B cell (primary cell): Measurements from ENCODE around the gene MOAP1.
"Not testable (repeated sequence)": the region's sequence is repeated elsewhere in the genome, so short reads cannot be mapped to it uniquely, and the experiment has no call there.

Source experiments
- CTCF ChIP-seq: fragments of 200-600 bp; IDR thresholded peaks from one replicate; pipeline ENCODE4 v1.8.0; 2022; ENCODE audit warnings: antibody characterized with exemption, mild to moderate bottlenecking
- EZH2 ChIP-seq: IDR thresholded peaks from 2 replicates; pipeline ENCODE4 v1.6.1; 2012; ENCODE audit warnings: borderline replicate concordance, low read depth, mild to moderate bottlenecking, moderate library complexity, low read length; ENCODE audit not compliant: insufficient read depth, poor library complexity, severe bottlenecking

GRCh38 chr14:93169619-93170018 is 15.1 kb downstream of the MOAP1 start:
- not testable (repeated sequence) for TF ChIP-seq CTCF, EZH2
